PC-9 (cell line): Measurements from ENCODE around the gene VPS29. TPM values are rescaled to one million over a fixed set of nuclear protein-coding genes. Genes with fewer than 3 reads are reported as not detected.

ENCODE experiments used
- BruUV-seq: library from RNA; stranded (reverse); fragments of 400-500 nt; replicated peaks from 2 replicates; lab custom pipeline; 2021; lab: Mats Ljungman, UMichigan
- CTCF ChIA-PET: fragments of 300-600 bp; sonication (Branson Sonifier 250); formaldehyde crosslinking; loops from one replicate; lab custom pipeline; 2022; ENCODE audit warnings: antibody characterized with exemption; lab: Charles Lee
- POLR2A ChIA-PET: fragments of 300-600 bp; sonication (Branson Sonifier 250); formaldehyde crosslinking; loops from one replicate; lab custom pipeline; 2022; ENCODE audit warnings: antibody characterized with exemption; ENCODE audit not compliant: unreplicated experiment; lab: Charles Lee
- DNase-seq, 2 experiments: peaks; one replicate each; pipeline versions ENCODE4 v3.0.0 to v3.0.0-alpha.2; 2015 to 2022; ENCODE audit warnings: mixed read lengths in 1 of 2
- H2AFZ ChIP-seq: fragments of 200-600 bp; sonication (generic); 2 replicates; pipeline ENCODE4 v1.8.1; 2017; ENCODE audit warnings: antibody characterized with exemption
- H3F3A ChIP-seq: fragments of 200-600 bp; sonication (generic); 2 replicates; pipeline ENCODE4 v1.8.1; 2017; ENCODE audit warnings: antibody characterized with exemption, mild to moderate bottlenecking, low read depth; ENCODE audit not compliant: insufficient read depth
- H3K27ac ChIP-seq: fragments of 200-600 bp; sonication (generic); 2 replicates; pipeline ENCODE4 v1.6.1; 2016; ENCODE audit warnings: mixed run types
- H3K27me3 ChIP-seq: fragments of 200-600 bp; sonication (generic); 2 replicates; pipeline ENCODE4 v1.6.1; 2016; ENCODE audit warnings: low read depth, mixed run types; ENCODE audit not compliant: insufficient read depth
- H3K36me3 ChIP-seq: fragments of 200-600 bp; sonication (generic); 2 replicates; pipeline ENCODE4 v1.6.1; 2016; ENCODE audit warnings: low read depth, mixed run types
- H3K4me1 ChIP-seq: fragments of 200-600 bp; sonication (generic); replicated peaks from 2 replicates; pipeline ENCODE4 v1.6.1; 2016; ENCODE audit warnings: mixed run types; ENCODE audit not compliant: insufficient read depth
- H3K4me2 ChIP-seq: fragments of 200-600 bp; sonication (generic); 2 replicates; pipeline ENCODE4 v1.6.1; 2017; ENCODE audit warnings: mixed run types
- H3K4me3 ChIP-seq: fragments of 200-600 bp; sonication (generic); 2 replicates; pipeline ENCODE4 v1.6.1; 2016; ENCODE audit warnings: mixed run types
- H3K79me2 ChIP-seq: fragments of 200-600 bp; sonication (generic); 2 replicates; pipeline ENCODE4 v1.6.1; 2017; ENCODE audit warnings: low read depth, mixed run types
- H3K9me2 ChIP-seq: fragments of 200-600 bp; sonication (generic); 2 replicates; pipeline ENCODE4 v1.8.1; 2017; ENCODE audit warnings: mild to moderate bottlenecking; ENCODE audit not compliant: insufficient read depth
- H3K9me3 ChIP-seq: fragments of 200-600 bp; sonication (generic); 2 replicates; pipeline ENCODE4 v1.8.1; 2016; ENCODE audit warnings: low read depth; ENCODE audit not compliant: insufficient read depth
- H4K20me1 ChIP-seq: fragments of 200-600 bp; sonication (generic); 2 replicates; pipeline ENCODE4 v1.8.1; 2017; ENCODE audit not compliant: insufficient read depth
- CTCF ChIP-seq: fragments of 200-600 bp; sonication (generic); conservative IDR thresholded peaks from 2 replicates; pipeline ENCODE4 v1.6.1; 2017; ENCODE audit warnings: mixed run types, antibody characterized with exemption, mild to moderate bottlenecking, moderate library complexity
- EZH2 ChIP-seq: fragments of 200-600 bp; sonication (generic); IDR thresholded peaks from 2 replicates; pipeline ENCODE4 v1.8.0; 2017; ENCODE audit warnings: antibody characterized with exemption, low read depth
- intact Hi-C: fragments of 100-400 bp; cut with micrococcal nuclease; formaldehyde crosslinking; loops from one replicate; pipeline ENCODE4 v1.10.0; 2022; ENCODE audit not compliant: unreplicated experiment
- total RNA-seq: library from RNA; stranded (reverse); gene quantifications from 2 replicates; pipeline ENCODE4 v1.2.3, GENCODE V29; 2021

VPS29 gene
- total RNA-seq, 1 experiment from 2014 or later = 114 TPM

DNA sequence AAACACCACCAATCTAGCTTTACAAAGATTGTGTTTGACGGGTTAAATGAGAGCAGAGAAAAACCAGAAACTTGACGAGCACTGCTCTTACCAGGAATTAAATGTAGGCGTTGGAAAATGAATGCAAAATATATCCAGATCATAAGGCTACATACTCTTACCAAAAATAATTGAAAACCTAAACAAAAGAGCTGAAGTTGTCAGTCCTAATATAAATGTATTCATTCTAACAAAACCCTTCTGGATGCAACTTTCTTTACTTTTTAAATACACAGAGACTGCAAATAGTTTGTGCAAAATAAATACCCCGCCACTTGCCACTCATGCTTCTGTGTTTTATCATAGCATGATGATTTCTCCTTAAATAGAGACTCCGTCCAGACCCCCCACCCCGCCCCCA, 32.9 kb upstream of the VPS29 start:
- no peaks in the 10 kb centered on the region for H4K20me1 ChIP-seq
- H2AFZ ChIP-seq = no peak overlapping the region
- BruUV-seq = no TSS peak
- no peaks in the 10 kb centered on the region for H3K9me3 ChIP-seq
- H3K27me3 ChIP-seq = no peaks in the 10 kb centered on the region
- no peaks in the 10 kb centered on the region for H3K9me2 ChIP-seq
- H3K4me1 ChIP-seq = peaks cover 15% of the 10 kb centered on the region
- H3K79me2 ChIP-seq = no peaks in the 10 kb centered on the region
- no peak for DNase-seq
- no peak overlapping the region for H3K27ac ChIP-seq
- intact Hi-C loops = no loop called here
- TF ChIP-seq CTCF = no peak
- no peak for TF ChIP-seq EZH2
- ChIA-PET POLR2A (no interaction called here), CTCF (no interaction called here)
- H3K4me2 ChIP-seq = no peak overlapping the region
- H3K4me3 ChIP-seq = no peak overlapping the region
- peaks cover 30% of the 10 kb centered on the region for H3K36me3 ChIP-seq
- peaks cover 31% of the 10 kb centered on the region for H3F3A ChIP-seq

DNA sequence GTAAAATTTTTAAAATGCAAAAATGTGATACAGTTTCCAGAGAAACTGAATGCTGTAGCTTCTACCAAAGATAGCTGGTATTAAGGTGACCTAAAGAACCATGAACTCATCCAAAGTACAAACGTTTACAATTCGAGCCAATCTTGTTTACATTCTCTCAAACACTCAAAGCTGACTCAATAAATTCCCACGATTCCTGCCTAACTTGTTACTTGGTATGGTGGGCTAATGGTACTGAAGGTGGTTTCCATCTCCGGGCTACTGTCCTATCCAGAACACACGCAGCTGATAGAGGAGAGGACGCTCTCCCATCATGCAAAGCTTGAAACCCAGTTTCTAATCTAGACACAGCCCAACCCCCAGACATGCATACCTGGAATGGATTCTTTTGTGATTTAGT, 31.7 kb upstream of the VPS29 start:
- POLR2A ChIA-PET = interaction anchor here (0.6 kb wide), 1 partner anchor 1785 kb away, joined by 3 read pairs; no protein-coding TSS in a partner anchor
- intact Hi-C loops = no loop called here
- Histone ChIP-seq H4K20me1 (no peaks in the 10 kb centered on the region), H3K27ac (no peak overlapping the region), H3K9me2 (no peaks in the 10 kb centered on the region), H3K9me3 (no peaks in the 10 kb centered on the region), H3K4me1 (peaks cover 15% of the 10 kb centered on the region), H3K4me2 (no peak overlapping the region), H3F3A (peaks cover 31% of the 10 kb centered on the region), H2AFZ (no peak overlapping the region), H3K27me3 (no peaks in the 10 kb centered on the region), H3K79me2 (no peaks in the 10 kb centered on the region), H3K36me3 (peaks cover 19% of the 10 kb centered on the region), H3K4me3 (no peak overlapping the region)
- CTCF ChIA-PET = no interaction called here
- peak in 1 of 2 experiments; percentile 47 for DNase-seq
- no TSS peak for BruUV-seq
- TF ChIP-seq EZH2 = no peak
- no peak for TF ChIP-seq CTCF

DNA sequence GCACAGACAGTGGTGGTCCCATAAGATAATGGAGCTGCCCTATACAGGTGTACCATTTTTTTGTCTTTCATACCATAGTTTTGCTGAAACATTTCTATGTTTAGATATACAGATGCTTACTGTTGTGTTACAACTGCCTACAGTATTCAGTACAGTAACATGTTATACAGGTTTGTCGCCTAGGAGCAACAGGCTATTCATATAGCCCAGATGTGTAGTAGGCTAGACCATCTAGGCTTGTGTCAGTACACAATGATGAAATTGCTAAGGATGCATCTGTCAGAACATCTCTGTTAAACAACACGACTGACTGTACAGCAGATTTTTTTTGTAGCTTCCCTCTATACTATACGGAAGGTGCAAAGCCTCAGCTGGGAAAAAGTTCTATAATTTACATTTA, 30.7 kb upstream of the VPS29 start:
- Histone ChIP-seq H3K9me2 (no peaks in the 10 kb centered on the region), H3K79me2 (no peaks in the 10 kb centered on the region), H3K4me1 (peaks cover 11% of the 10 kb centered on the region; the same call in 1 of the 2 replicates), H3K4me3 (no peak overlapping the region), H3K27me3 (no peaks in the 10 kb centered on the region), H3K36me3 (peaks cover 9% of the 10 kb centered on the region), H3K9me3 (no peaks in the 10 kb centered on the region), H3K27ac (no peak overlapping the region), H2AFZ (no peak overlapping the region), H3F3A (peaks cover 30% of the 10 kb centered on the region), H3K4me2 (no peak overlapping the region), H4K20me1 (no peaks in the 10 kb centered on the region)
- ChIA-PET CTCF (no interaction called here), POLR2A (interaction anchor here (0.6 kb wide), 1 partner anchor 11 kb away, joined by 3 read pairs; no protein-coding TSS in a partner anchor)
- intact Hi-C loops = no loop called here
- BruUV-seq = no TSS peak
- DNase-seq = no peak
- TF ChIP-seq EZH2 (no peak), CTCF (no peak)
